ENCODE data around the gene ATP6V0E1.
"Not testable (repeated sequence)": the region's sequence is repeated elsewhere in the genome, so short reads cannot be mapped to it uniquely, and the experiment has no call there.

Gene ATP6V0E1

GRCh38 chr5:173041881-173042762 lies 58.6 kb downstream of the ATP6V0E1 start:
- Mint-ChIP-seq H3K4me1 (ENCODE audit: low read depth in 2 of 2) (peaks cover 2 to 7% of the 10 kb centered on the region in 2 donors), H3K9me3 (no peaks in the 10 kb centered on the region), H3K4me3 (no peak overlapping the region), H3K27ac (no peak overlapping the region), H3K36me3 (ENCODE audit: insufficient read depth) (peaks cover 5% of the 10 kb centered on the region), H3K27me3 (no peaks in the 10 kb centered on the region)
- no peak for DNase-seq
- ATAC-seq (replicated peaks): no peak

- Mint-ChIP-seq H3K9me3 (no peaks in the 10 kb centered on the region), H3K4me1 (ENCODE audit: low read depth in 2 of 2) (peaks cover 0 to 4% of the 10 kb centered on the region in 2 donors), H3K36me3 (ENCODE audit: insufficient read depth) (peaks cover 5% of the 10 kb centered on the region), H3K27ac (no peak overlapping the region), H3K4me3 (no peak overlapping the region), H3K27me3 (peaks cover 2 to 3% of the 10 kb centered on the region in 2 donors)
- ATAC-seq (replicated peaks): no peak
- no peak for DNase-seq
Observed at GRCh38 chr5:173042763-173043107, 59.2 kb downstream of the ATP6V0E1 start.

- peaks cover 6 to 14% of the 10 kb centered on the region in 2 donors for H3K27me3 Mint-ChIP-seq
- H3K4me3 Mint-ChIP-seq: no peak overlapping the region
- no peak overlapping the region for H3K27ac Mint-ChIP-seq
- H3K9me3 Mint-ChIP-seq: no peaks in the 10 kb centered on the region
- DNase-seq (no peak), ATAC-seq (replicated peaks) (no peak)
- H3K4me1 Mint-ChIP-seq (ENCODE audit: low read depth in 2 of 2): peaks cover 0 to 3% of the 10 kb centered on the region in 2 donors
- no peaks in the 10 kb centered on the region for H3K36me3 Mint-ChIP-seq (ENCODE audit: insufficient read depth)
Observed at GRCh38 chr5:173045474-173045873, 61.9 kb downstream of the ATP6V0E1 start.

GRCh38 chr5:173047096-173047837 lies 63.7 kb downstream of the ATP6V0E1 start:
- not testable (repeated sequence) for ATAC-seq (replicated peaks); H3K36me3 Mint-ChIP-seq (ENCODE audit: insufficient read depth); H3K4me3 Mint-ChIP-seq; DNase-seq; H3K9me3 Mint-ChIP-seq; H3K27ac Mint-ChIP-seq; H3K4me1 Mint-ChIP-seq (ENCODE audit: low read depth in 2 of 2)
- H3K27me3 Mint-ChIP-seq: peaks cover 16 to 26% of the 10 kb centered on the region in 2 donors

GRCh38 chr5:173047838-173048105 lies 64.2 kb downstream of the ATP6V0E1 start:
- Mint-ChIP-seq H3K9me3 (no peaks in the 10 kb centered on the region), H3K27me3 (peaks cover 17 to 30% of the 10 kb centered on the region in 2 donors), H3K4me3 (no peak overlapping the region), H3K27ac (no peak overlapping the region), H3K4me1 (ENCODE audit: low read depth in 2 of 2) (no peaks in the 10 kb centered on the region), H3K36me3 (ENCODE audit: insufficient read depth) (no peaks in the 10 kb centered on the region)
- ATAC-seq (replicated peaks) (no peak), DNase-seq (no peak)

DNA sequence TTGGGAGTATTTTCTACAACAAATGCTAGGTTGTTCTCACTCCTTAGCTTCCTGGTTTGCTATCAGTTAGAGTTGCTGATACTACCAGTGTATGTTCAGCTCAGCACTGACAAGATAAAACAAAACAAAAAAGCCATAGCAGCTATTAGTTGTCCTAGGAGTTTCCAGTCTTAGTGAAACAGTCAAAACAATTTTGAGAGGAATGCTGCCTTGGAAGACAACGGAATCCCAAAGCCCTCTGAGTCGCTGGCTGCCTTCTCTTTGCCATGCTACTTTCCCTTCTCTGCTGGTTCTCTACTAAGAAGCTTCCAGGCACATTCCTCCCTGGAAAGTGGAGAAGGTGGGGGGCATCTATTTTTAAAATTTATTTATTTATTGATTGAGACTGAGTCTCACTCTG lies 67.2 kb downstream of the ATP6V0E1 start:
- Mint-ChIP-seq H3K9me3 (no peaks in the 10 kb centered on the region), H3K4me1 (ENCODE audit: low read depth in 2 of 2) (peaks cover 6 to 7% of the 10 kb centered on the region in 2 donors), H3K36me3 (ENCODE audit: insufficient read depth) (peaks cover 3% of the 10 kb centered on the region), H3K27ac (no peak overlapping the region), H3K27me3 (peaks cover 17 to 36% of the 10 kb centered on the region in 2 donors), H3K4me3 (no peak overlapping the region)
- DNase-seq (no peak), ATAC-seq (replicated peaks) (no peak)

GRCh38 chr5:173051746-173052145 lies 68.2 kb downstream of the ATP6V0E1 start:
- peaks cover 17 to 36% of the 10 kb centered on the region in 2 donors for H3K27me3 Mint-ChIP-seq
- H3K9me3 Mint-ChIP-seq: no peaks in the 10 kb centered on the region
- DNase-seq (no peak), ATAC-seq (replicated peaks) (no peak)
- H3K36me3 Mint-ChIP-seq (ENCODE audit: insufficient read depth): peaks cover 10% of the 10 kb centered on the region
- H3K4me1 Mint-ChIP-seq (ENCODE audit: low read depth in 2 of 2): peaks cover 9% of the 10 kb centered on the region in 2 donors
- no peak overlapping the region for H3K27ac Mint-ChIP-seq
- H3K4me3 Mint-ChIP-seq: no peak overlapping the region

DNA sequence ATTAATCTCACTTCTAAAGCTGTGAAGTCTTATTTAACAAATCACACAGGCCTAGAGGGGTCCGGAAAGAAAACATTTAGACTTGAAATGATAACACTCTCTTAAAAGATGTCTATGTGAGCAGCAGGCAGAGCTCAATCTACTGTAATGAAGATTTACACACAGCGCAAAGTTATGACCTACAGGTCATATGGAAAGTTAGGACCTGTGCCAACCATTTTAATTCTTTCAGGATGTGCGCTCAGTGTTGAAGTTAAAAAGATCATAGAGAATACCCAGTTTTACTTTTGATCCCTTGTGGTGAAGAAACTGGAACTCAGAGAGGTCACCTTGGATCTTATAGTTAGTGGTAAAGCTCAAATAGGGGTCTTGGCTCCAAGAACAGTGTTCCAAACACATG lies 69.5 kb downstream of the ATP6V0E1 start:
- H3K27ac Mint-ChIP-seq: no peak overlapping the region
- peaks cover 9% of the 10 kb centered on the region in 2 donors for H3K4me1 Mint-ChIP-seq (ENCODE audit: low read depth in 2 of 2)
- H3K9me3 Mint-ChIP-seq: no peaks in the 10 kb centered on the region
- ATAC-seq (replicated peaks): no peak
- no peak overlapping the region for H3K4me3 Mint-ChIP-seq
- H3K27me3 Mint-ChIP-seq: peaks cover 12 to 29% of the 10 kb centered on the region in 2 donors
- peaks cover 19% of the 10 kb centered on the region for H3K36me3 Mint-ChIP-seq (ENCODE audit: insufficient read depth)
- DNase-seq: no peak

- DNase-seq (no peak), ATAC-seq (replicated peaks) (no peak)
- Mint-ChIP-seq H3K27me3 (peaks cover 11 to 24% of the 10 kb centered on the region in 2 donors), H3K36me3 (ENCODE audit: insufficient read depth) (peaks cover 23% of the 10 kb centered on the region), H3K9me3 (no peaks in the 10 kb centered on the region), H3K4me1 (ENCODE audit: low read depth in 2 of 2) (peaks cover 12 to 14% of the 10 kb centered on the region in 2 donors), H3K27ac (peak overlapping the region; percentile 77 to 93), H3K4me3 (peak overlapping the region; percentile 85 to 96)
Observed at GRCh38 chr5:173055042-173055721, 71.6 kb downstream of the ATP6V0E1 start.

- peaks cover 11 to 20% of the 10 kb centered on the region in 2 donors for H3K27me3 Mint-ChIP-seq
- H3K36me3 Mint-ChIP-seq (ENCODE audit: insufficient read depth): peaks cover 28% of the 10 kb centered on the region
- no peak for ATAC-seq (replicated peaks)
- peaks cover 12 to 16% of the 10 kb centered on the region in 2 donors for H3K4me1 Mint-ChIP-seq (ENCODE audit: low read depth in 2 of 2)
- H3K9me3 Mint-ChIP-seq: no peaks in the 10 kb centered on the region
- peak overlapping the region; percentile 77 to 93 for H3K27ac Mint-ChIP-seq
- DNase-seq: no peak
- H3K4me3 Mint-ChIP-seq: peak overlapping the region; percentile 85 to 96
Observed at GRCh38 chr5:173055722-173055982, 72.1 kb downstream of the ATP6V0E1 start.

- Mint-ChIP-seq H3K4me1 (ENCODE audit: low read depth in 2 of 2) (peaks cover 12 to 21% of the 10 kb centered on the region in 2 donors), H3K36me3 (ENCODE audit: insufficient read depth) (peaks cover 33% of the 10 kb centered on the region), H3K27me3 (peaks cover 11 to 19% of the 10 kb centered on the region in 2 donors), H3K9me3 (no peaks in the 10 kb centered on the region), H3K4me3 (peak within 1 kb of the TSS; percentile 91 to 96), H3K27ac (peak within 1 kb of the TSS; percentile 77 to 93)
- DNase-seq (peak; percentile 98 to 99 (median 98)), ATAC-seq (replicated peaks) (peak; percentile 68)
Observed at GRCh38 chr5:173055983-173056782, 72.6 kb downstream of the ATP6V0E1 start, which contains the start of gene CREBRF. CREBRF (plus strand) TSS chr5:173056352; CDS start chr5:173080776, 24,424 bp downstream.

GRCh38 chr5:173056783-173057061 lies 73.2 kb downstream of the ATP6V0E1 start:
- H3K9me3 Mint-ChIP-seq: no peaks in the 10 kb centered on the region
- peak; percentile 48 for ATAC-seq (replicated peaks)
- peaks cover 37% of the 10 kb centered on the region for H3K36me3 Mint-ChIP-seq (ENCODE audit: insufficient read depth)
- peak overlapping the region; percentile 77 to 93 for H3K27ac Mint-ChIP-seq
- H3K4me3 Mint-ChIP-seq: peak overlapping the region; percentile 91 to 95
- peaks cover 12 to 26% of the 10 kb centered on the region in 2 donors for H3K4me1 Mint-ChIP-seq (ENCODE audit: low read depth in 2 of 2)
- peaks cover 6 to 15% of the 10 kb centered on the region in 2 donors for H3K27me3 Mint-ChIP-seq
- DNase-seq: no peak
